HT1080 (cell line): ENCODE results near the gene MMRN1. TPM values are rescaled to one million over a fixed set of nuclear protein-coding genes. Genes with fewer than 3 reads are reported as not detected.

Source experiments
- DNase-seq: peaks from one replicate; pipeline ENCODE4 v3.0.0-alpha.2; 2015; ENCODE audit warnings: low read depth
- total RNA-seq: library from RNA; depleted of rRNA; stranded (reverse); fragments of >200 nt; shearing (Covaris generic); gene quantifications from 2 replicates; pipeline ENCODE4 v1.2.3, GENCODE V29; 2014; rRNA removed

The MMRN1 gene
- total RNA-seq, 1 experiment from 2014 or later = not detected

GRCh38 chr4:89997171-89997704, 102.6 kb downstream of the MMRN1 start:
- no peak for DNase-seq

DNA sequence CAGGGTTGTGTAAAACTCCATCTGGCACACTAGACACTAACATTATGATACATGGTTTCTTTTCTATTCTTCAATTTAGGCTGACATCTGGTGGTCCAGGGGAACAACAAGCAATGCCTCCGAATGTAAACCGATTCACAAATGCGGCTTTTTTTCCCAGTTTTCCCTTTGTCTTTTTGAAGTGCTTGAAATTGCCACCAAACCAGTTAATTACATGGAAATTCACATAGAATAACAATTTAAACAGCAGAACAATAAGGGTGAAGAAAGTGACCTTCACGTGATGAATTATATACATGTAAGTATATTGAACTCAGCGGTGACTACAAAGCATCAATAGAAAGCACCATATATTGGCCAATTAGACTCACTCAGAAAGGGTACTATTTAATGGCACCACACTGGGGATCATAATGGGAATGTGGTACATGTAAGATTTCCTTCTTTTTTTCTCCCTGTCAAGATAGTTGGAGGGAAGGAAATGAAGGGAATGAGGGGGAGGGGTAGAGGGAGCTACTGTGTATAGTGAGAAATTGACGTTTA, 103.9 kb downstream of the MMRN1 start:
- no peak for DNase-seq

DNA sequence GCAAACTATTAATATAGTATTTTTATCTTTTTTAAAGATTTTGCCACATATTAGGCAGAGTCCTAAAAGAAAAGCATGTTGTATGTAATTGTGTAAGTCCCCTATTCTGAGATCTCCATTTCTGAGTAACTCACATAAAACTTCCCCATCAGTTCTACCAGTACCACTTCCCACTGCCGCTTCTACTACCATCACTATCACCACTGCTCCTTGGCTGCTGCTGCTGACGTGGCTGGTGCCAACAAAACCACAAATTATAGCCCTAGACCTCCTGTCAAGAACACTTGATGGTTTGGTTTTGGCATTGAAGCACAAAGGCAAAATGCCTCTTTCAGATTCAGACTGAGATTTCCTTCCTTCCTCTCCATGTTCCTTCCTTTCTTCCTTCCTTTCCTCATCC, 106.4 kb downstream of the MMRN1 start:
- DNase-seq = no peak

GRCh38 chr4:90002441-90003062, 107.9 kb downstream of the MMRN1 start:
- no peak for DNase-seq

Other genes with a start within 250 kb of the MMRN1 start
- not detected in 2 replicates for gene SNCA, start 57.7 kb upstream of the MMRN1 start, total RNA-seq
- gene CCSER1, start 232.5 kb downstream of the MMRN1 start, total RNA-seq = 0.16 TPM in 1 of 2 replicates, not detected in the other